Measurements from ENCODE around the gene CDC42BPB.

GRCh38 chr14:102918438-102918837 lies 138.9 kb downstream of the CDC42BPB start:
- no peak for TF ChIP-seq CTCF (IDR thresholded peaks at IDR 0.05)
- TF ChIP-seq POLR2A (IDR thresholded peaks at IDR 0.05): no peak

Data from vagina (tissue), 2 donors.